GM19099 (cell line): ENCODE results near the gene ACSS1.

ENCODE experiments used
- POLR2A ChIP-seq: IDR thresholded peaks from 3 replicates; pipeline ENCODE4 v1.6.1; 2011; ENCODE audit warnings: low read depth; ENCODE audit not compliant: insufficient read length; ENCODE audit errors: extremely low read depth

The ACSS1 gene

GRCh38 chr20:25046736-25047666, 10.9 kb downstream of the ACSS1 start:
- no peak for TF ChIP-seq POLR2A

DNA sequence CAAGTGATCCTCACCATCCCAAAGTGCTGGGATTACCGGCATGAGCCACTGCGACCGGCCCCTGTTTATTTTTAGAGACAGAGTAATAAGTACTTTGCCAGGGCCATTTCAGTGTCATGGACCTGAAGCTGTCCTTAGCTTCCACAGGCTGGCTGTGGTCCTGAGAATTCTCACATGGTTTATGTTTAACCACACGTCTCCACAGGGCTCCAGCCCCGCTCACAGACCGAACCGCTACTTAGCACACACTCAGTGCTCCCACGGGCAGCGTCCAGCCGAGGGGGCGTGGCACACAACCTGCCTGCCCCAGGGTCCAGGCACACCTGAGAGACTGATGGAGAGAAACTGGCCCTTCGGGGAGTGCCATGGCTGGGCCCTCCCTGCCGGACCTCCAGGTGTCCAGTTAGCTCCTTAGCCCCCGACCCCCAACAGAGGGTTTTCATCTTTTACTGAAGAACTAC, 11.7 kb downstream of the ACSS1 start:
- TF ChIP-seq POLR2A = no peak

DNA sequence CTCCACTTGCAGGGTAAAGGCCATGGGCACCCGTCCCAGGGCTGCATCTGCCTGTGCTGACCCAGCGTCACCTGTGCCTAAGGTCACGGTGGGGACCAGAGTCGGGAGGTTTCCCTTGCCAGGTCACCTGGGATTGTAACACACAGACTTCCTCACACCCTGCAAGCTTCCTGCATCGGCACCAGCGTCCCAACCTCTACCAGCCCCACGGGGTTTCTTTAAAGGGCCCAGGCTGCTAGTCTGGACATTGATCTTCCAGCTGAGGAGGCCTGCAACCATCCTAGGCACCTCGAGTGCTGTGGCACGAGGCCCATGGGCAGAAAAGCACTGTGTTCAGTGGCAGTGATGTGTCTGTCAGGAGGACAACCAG, 12.6 kb downstream of the ACSS1 start:
- TF ChIP-seq POLR2A = no peak

- no peak for TF ChIP-seq POLR2A
Observed at GRCh38 chr20:25044660-25045342, 13.1 kb downstream of the ACSS1 start.

- no peak for TF ChIP-seq POLR2A
Observed at GRCh38 chr20:25044261-25044560, 13.7 kb downstream of the ACSS1 start.

GRCh38 chr20:25043499-25044260, 14.3 kb downstream of the ACSS1 start:
- no peak for TF ChIP-seq POLR2A

GRCh38 chr20:25042531-25043498, 15.1 kb downstream of the ACSS1 start:
- peak; percentile 30 for TF ChIP-seq POLR2A

- no peak for TF ChIP-seq POLR2A
Observed at GRCh38 chr20:25041813-25042530, 16.0 kb downstream of the ACSS1 start.

- no peak for TF ChIP-seq POLR2A
Observed at GRCh38 chr20:25040438-25040831, 17.5 kb downstream of the ACSS1 start.

GRCh38 chr20:25039697-25040437, 18.1 kb downstream of the ACSS1 start:
- TF ChIP-seq POLR2A = no peak

DNA sequence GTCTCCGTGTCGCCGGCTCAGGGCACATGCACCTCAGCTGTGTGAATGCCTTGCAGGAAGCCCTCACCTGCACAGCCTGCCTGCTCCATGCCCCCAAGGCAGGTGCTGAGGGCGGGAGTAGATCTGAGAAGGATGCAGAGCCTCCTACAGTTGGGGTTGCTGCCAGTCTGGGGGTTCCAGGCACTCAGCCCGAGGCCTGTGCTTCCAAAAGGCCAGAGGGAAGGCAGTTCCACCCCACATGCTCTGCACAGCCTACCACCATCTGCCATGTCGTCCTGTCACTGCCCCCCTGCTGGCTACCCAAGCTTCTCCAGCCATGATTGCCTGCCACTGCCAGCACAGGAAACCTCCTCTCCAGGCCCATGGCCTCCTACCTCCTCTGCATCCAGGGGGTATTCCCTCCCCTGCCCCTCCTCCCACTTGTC, 19.3 kb downstream of the ACSS1 start:
- TF ChIP-seq POLR2A = no peak

DNA sequence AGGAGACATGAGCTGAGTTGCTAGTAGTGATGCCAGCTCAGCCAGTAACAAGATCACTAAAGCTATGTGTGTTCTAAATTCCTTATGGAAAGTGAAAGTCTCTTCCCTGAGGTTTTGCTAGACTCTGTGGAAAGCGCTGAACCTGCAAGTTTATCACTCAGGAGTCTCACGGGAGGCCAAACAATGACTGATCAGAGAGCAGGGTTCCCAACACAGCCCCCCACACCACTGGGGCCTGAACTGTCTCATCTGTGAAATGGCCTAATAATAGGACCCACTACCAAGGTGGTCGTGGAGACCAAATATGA, 19.9 kb downstream of the ACSS1 start:
- no peak for TF ChIP-seq POLR2A
